NCI-H2081 (cell line): ENCODE measurements around the gene PRSS58.

Source experiments
- DNase-seq, 2 experiments: peaks; one replicate each; lab custom pipeline; 2025; lab: John Stamatoyannopoulos, UW

Gene PRSS58, protein sequence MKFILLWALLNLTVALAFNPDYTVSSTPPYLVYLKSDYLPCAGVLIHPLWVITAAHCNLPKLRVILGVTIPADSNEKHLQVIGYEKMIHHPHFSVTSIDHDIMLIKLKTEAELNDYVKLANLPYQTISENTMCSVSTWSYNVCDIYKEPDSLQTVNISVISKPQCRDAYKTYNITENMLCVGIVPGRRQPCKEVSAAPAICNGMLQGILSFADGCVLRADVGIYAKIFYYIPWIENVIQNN

DNA sequence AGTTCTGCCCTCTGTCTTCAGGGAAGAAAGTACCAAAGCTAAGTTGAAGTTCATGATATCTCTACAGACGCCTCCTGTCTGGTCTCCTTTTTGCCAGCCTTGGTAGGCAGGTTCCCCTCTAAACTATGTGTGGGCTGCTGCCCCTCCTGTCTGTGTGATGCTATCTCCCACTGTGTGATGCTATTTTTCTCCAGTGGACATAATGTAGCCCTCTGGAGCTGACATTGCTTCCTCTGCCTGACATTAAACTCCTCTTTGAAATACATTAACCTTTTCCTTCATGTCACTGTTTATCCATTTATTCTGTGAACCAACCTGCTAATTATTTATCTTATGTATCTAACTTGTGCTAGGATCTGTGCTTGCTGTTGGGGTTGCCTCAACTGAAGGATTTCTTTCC, at the start of gene PRSS58:
Gene PRSS58, minus strand, starts transcription at position 101 of the 400 bp plus-strand sequence. CDS start 351 bp downstream, outside the sequence.
- no peak for DNase-seq

DNA sequence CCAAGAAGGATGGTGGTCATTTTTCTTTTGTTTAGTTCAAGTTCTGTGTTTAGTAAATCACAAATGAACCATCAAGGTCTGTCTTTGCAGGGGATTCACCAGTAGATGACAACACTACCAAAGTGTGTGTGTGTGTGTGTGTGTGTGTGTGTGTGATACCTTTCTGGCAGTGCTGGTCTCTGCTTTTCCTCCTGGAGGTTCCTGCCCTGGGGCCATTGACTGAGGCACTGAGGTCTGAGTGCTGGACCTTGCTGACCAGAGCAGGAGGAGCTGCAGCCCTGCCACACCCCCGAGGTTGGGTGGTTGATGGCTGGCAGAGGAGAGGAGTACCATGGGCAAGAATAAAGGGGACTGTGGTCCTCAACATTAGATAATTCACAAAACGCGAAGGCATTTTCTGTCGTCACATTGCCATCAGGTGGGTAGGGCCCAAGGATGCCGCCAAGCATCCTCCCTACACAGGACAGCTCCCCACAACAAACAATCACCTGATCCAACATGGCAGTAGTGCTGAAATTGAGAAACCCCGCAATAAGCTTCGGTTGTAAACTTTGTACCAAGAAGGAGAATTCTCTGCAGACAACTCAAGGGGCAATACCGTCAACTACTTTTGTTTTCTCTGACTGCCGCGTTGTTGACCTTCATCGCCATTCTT, 49.5 kb upstream of the PRSS58 start:
- DNase-seq, result no peak

DNA sequence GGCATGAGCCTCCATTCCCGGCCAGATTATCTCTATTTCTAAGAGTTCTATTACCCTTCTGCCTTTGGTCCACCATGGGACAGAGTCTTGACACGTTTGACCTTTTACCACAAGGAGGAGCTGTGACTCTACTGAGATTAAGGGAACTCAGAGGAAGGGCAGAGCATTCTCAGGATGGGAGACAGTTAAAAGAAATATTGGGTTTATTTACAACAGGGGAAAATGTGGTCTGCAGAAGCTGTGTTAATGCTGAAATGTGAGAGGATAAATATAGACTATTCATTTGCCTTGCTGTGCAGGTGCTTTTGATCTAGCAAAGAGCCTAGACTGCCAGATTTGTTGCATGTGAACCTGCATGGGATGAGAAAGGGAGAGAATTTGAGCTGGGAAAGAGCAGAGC, 45.8 kb upstream of the PRSS58 start:
- DNase-seq, result peak; percentile 10 to 19

DNA sequence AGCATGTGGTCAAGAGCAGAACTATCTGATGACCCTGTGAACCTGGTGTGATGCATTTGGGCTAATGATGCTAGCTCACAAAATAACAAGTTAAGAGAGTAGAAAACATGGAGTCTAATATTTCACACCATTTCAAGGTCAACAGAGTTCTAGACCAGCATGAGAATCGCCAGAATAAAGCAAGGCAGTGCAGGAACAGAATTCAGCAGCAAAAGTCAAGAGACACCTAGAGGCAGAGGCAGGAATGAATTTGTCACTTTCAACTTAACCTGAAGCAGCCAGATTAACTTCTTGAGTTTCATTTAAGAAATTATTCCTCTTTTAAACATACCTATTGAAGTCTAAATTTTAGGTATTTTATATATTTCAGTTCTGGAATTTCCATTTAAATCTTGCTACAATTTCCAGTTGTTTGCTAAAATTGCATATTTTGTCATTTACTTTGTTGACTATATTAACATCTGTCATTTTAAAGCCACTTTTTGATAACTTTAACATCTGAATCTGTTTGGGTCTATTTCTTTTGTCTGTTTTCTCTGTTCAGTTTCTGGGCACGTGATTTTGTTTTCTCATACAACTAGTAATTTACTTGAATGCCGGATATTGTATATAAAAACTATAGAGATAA, 44.2 kb upstream of the PRSS58 start:
- DNase-seq, result peak in 1 of 2 experiments; percentile 8

DNA sequence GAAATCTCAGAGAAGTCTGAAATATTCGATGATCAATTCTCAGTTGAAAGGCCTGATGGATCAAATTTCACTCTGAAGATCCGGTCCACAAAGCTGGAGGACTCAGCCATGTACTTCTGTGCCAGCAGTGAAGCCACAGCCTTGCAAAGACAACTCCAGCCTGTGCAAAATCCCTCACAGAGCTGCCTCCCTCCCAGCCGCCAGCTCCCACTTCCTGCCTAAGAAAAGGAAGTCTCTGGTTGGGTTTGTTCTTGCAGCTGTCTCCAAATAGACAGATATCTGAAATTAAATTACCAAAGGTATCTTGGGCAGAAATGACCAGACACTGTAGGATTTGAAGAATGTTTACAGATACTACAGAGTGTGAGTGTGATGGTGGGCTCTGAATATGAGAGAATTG, 43.4 kb upstream of the PRSS58 start:
- no peak for DNase-seq

DNA sequence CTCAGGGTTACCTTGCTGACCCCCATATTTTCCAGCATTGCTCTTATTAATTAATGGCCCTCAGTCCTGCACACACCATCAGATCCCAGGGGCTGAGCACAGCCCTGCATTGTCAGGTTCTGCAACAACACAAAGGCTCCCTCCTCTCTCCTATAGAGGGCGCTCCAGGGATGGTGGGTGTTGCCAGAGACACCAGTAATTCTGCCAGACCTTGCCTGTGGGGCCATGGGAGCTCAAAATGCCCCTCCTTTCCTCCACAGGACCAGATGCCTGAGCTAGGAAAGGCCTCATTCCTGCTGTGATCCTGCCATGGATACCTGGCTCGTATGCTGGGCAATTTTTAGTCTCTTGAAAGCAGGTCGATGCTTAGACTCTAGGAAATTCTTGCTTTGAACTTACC, 42.8 kb upstream of the PRSS58 start:
- DNase-seq, result peak in 1 of 2 experiments; percentile 7

DNA sequence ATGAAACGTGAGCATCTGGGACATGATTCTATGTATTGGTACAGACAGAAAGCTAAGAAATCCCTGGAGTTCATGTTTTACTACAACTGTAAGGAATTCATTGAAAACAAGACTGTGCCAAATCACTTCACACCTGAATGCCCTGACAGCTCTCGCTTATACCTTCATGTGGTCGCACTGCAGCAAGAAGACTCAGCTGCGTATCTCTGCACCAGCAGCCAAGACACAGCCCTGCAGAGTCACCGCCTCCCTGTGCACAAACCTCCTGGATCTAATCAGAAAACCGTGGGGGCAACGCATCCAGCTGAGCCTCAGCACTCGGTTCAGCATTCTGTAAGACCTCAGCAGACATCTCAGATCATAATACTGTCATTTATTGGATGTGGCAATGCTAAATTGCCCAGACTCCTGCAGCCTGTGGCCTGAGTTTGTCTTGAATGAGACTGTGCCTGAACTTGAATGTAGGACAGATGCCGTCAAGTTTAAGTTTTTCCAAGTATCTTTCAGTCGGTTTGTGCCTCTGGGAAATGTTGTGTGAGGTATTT, 41.5 kb upstream of the PRSS58 start:
- DNase-seq, result no peak

DNA sequence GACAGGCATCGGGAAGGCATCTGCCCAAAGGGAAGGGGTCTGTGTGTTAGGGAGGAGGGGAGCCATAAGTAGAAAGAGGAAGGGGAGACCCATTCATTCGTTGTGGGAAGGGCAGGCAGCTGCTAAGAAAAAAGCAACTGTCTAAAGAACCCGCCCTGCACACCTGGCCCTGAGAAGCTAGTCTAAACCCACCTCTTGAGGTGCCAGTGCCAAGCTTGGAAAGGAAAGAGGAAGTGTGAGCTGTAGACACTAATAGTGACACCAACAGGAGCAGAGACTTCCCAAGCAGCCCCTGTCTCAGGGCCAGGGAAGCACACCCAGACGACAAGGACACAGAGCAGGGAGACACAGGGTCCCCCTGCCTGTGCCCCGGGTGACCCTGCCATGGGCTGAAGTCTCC, 40.8 kb upstream of the PRSS58 start:
- no peak for DNase-seq

DNA sequence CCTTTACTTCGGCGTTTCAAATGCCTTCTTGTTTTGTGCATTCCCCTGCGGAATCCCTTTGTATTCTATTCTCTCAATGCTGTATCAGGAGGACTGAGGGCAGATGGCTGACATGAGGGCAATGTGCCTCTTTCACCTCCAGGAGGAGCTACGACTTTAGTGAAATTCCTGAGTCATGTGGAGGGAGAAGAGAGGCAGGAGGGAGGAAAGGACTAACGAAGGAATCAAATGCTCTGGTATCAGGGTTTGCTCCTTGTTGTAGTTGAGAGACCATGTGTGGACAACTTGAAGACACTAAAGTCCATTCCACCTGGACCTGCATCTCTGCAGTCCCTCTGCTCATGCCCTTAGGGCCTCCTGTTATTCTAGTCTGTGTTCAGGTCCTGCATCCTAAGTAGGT, 40.2 kb upstream of the PRSS58 start:
- DNase-seq, result peak in 1 of 2 experiments; percentile 10

DNA sequence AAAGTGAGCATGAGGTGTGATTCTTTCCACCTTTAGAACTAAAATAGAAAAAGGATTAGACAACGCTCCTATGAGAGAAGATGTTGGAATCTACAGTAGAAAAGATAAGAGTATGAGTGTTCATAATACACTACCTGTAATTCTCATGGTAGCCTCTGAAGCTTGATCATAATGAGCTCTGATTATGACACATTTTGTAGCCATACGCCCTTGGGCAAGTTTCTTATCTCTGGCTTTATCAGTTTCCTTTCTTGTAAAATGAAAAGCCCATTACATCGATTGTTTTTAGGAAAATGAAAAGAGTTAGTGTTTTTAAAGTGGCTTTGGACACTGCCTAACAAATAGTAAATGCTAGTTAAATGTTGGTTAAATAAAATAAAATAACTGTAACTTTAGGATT, 22.4 kb upstream of the PRSS58 start:
- DNase-seq, result no peak

DNA sequence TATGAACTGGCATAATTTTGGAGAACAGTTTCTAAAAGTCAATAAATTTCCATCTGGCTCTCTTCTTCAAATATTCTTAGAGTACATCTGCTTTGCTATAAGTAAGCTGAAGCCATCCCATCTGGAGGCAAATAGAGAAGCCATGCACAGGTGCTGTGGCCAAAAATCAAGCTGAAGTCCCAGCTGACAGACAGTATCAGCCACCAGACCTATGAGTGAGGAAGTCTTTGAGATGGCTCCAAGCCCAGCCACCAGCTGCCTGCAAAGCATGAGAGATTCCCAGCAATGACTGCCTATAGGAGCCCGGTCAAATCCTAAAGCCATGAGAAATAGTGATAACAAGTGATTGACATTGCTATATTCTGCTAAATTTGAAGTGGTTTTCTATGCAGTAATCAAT, 21.7 kb upstream of the PRSS58 start:
- no peak for DNase-seq

DNA sequence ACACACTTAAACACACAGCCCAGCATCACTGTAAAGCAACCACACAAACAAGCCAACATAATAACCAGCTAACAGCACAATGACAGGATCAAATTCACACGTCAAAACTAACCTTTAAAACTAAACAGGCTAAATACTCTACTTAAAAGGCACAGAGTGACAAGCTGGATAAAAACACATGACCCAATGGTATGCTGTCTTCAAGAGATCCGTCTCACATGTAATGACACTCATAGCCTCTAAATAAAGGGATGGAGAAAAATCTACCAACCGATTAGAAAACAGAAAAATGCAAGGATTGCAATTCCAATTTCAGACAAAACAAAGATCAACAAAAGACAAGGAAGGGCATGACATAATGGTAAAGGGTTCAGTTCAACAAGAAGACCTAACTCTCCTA, 17.2 kb upstream of the PRSS58 start:
- no peak for DNase-seq

DNA sequence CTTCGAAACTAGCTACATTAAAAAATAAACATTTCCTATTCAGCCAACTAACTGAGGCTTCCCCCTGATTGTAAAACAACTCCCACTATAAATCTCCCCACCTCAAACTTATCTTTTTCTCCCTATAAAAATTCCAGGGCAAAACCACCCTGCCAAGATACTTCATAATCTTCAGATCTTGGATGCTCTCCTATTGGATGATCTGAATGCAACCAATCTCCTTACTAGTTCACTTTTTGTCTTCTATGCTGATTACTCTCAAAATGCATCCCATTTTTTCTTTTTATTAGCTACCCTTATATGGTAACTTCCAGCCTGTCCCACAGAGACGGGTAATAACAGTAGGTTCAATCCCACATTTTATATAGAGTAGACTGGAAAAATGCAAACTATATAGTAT, 15.0 kb upstream of the PRSS58 start:
- DNase-seq, result no peak

DNA sequence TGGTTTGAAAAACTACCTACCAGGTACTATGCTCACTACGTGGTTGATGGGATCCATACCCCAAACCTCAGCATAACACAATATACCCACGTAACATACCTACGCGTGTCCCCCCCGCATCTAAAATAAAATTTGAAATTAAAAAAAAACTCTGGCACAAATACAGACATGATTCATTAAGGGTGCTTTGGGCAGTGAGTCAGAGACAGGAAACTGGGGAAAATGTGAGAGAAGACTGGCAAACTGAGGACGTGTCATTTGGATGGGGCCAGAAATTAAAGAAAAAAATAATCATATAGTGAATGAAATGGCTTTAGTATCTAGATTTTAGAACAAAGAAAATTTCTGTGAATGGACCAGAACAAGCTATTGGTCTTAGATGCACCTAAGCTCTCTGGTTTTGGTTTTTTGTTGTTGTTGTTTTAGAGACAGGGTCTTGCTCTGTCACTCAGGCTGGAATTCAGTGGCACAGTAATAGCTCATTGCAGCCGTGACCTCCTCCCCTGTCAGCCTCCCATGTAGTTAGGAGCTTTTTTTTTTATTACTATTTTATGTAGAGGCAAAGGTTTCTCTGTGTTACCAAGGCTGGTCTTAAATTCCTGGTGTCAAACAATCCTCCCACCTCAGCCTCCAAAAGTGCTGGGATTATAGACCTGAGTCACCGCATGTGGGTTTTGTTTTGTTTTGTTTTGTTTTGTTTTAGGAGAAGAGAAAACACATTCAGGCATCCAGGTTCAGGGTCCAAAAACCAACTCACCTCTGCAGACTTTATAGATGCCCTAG, 5.9 kb upstream of the PRSS58 start:
- DNase-seq, result no peak

DNA sequence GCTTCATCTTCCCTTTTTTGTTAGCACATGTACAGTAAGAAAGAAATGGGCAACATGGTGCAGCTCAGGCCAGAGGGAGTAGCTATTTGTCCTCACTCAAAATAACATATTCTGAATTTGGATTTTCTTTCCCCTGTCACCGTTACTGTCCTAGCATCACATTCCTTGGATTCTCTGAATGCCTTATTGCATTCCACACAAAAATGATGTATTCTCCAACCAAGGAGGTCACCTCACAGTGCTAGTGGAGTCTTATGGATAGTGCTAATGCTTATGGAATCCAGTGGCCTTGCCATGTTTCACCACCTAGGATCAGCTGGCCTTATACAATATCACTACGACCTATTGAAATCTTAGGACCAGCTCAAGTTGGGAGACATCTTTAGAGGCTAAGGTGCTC, 7.2 kb downstream of the PRSS58 start:
- no peak for DNase-seq

DNA sequence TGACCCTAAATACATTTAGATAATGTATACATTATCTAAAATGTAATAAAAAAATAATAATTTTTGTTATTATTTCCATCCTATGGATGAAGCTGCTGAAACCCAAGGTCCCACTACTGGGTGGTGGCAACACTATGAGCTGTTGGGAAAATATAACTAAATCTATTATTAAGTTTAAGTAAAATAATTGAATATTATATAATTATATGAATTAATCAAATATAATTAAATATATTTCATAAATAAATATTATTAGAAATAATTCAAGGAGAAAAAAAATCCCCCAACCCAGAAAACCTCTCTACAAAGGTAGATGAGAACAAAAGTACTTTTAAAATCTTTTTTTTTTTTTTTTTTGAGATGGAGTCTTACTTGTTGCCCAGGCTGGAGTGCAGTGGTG, 7.9 kb downstream of the PRSS58 start:
- DNase-seq, result no peak

DNA sequence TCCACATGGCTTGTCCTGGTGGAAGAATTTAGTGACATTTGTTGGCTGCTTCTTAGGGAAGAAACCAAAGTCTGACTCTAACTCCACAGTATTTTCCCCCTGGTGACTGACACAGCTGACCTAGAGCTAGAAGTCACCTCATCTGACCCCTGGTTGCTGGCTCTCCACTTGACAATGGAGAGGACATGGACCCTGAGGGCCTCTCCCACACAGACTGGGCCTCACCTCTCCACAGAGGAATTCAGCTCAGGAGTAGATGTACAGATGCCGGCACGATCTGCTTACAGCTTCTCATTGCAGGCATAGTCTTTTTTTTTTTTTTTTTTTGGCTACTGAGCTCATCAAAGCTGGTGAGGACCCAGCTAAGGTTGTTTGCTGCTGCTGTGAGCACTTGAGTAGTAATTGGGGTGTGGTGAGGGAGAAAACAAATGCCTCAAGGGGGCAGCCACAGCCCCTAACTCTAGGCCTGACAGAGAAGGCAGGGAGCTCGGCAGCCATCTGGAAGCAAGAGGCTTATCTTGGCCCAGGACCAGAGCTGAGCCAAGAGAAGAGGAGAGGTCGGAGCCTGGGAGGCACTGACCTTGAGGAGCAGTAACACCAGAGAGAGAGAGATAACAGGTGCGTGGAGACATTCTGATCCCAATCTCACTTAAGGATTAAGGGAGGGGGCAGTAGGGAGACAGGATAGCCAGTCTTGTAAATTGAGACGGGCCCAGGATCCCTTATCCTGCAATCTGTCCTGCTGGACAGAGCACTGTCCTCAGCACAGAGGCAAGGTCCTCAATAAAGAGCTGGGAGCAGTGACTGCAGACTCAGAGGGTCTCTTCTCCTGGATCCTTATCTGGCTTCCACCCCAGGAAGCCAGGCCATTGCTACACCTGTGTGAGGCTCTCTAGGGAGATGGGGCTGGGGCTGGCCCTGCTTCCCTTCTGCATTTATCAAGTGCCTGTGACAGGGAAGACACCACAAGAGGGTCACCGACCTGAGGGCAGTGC, 9.4 kb downstream of the PRSS58 start:
- no peak for DNase-seq

DNA sequence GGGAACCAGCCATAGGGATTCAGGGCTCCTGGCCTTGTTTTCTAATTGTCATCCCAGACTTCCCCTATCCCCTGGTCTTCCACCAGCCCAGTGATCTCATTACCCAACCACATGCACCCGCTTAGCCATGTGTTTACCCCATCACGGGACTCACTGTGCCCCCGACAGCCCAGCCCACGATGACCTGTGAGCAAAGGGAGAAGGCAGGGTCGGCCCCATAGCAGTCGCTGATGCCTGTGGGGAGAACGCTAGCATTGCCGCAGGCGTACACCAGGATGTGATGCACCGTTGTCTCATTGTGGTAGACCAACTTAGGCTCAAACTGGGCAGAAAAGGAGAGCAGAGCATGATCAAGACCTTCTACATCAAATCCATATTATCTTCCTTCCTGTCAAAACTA, 14.0 kb downstream of the PRSS58 start:
- no peak for DNase-seq

DNA sequence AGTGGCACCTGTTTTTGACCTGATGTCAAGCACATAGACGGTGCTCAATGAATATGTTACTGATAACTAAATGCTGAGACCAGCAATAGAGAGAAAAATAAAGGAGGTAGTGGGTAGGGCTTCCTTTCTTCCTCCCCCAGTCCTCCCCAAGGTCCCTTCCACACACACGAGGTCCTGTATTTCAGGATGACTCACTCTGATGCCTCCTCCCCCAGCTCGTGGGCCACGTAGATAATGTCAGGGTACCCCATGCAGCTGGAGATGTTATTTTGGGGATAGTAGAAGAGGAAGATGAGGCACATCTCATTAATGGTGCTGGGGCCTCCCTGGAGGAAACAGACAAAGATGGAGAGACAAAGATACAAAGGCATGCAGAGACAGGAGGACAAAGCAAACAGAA, 17.3 kb downstream of the PRSS58 start:
- DNase-seq, result no peak

DNA sequence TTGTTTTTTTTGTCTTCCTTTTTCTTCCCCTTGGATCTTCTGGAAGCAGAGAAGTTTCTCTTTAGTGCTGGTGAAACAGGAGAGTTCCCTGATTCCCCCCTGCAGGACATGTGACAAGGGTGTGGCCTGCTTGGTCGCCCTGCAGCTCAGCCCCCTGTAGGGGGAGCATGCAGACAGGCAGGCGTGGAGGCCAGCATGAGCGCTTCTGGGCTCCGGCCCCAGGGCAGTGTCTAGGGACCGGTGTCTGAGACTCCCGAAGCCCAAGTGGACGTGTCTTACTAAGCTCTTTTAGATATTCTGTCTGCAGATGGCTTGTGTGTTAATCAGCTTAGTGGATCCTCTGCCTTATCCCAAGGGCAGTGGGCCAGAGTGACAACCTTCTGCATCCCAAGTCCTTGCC, 26.1 kb downstream of the PRSS58 start:
- DNase-seq, result no peak

DNA sequence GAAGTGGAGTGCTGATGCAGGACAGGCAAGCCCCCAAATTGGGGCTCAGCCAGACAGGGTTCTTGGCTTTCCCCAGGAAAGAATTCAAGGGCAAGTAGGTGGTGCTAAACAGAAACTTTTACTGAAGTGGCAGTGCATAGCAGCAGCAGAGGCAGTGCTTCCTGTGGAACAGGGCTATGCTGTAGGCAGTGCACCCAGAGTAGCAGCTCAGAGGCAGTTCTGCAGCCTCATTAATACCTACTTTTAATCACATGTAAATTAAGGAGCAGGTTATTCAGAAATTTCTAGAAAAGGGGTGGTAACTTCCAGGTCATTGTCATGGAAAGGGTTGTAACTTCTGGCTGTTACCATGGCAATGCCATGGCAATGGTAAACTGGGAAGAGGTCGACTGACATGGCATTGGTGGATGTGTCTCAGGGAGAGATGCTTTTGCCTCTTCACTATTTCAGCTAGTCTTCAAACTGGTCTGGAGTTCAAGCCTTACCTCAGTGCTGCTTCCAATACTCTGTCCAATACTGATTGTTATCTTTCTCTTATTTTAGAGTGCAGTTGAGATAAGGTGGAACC, 29.2 kb downstream of the PRSS58 start:
- DNase-seq, result no peak
